Transverse colon (tissue), 4 donors: ENCODE data around the gene MRPL45. TPM values are rescaled to one million over a fixed set of nuclear protein-coding genes. Genes with fewer than 3 reads are reported as not detected.
"Not testable (repeated sequence)": the region's sequence is repeated elsewhere in the genome, so short reads cannot be mapped to it uniquely, and the experiment has no call there.

Source experiments
- DNase-seq: peaks from one replicate; pipeline ENCODE4 v3.0.0-alpha.2; 2019
- H3K27ac ChIP-seq, 4 donors: fragments of 200-600 bp; sonication (generic); 2 replicates each; pipeline ENCODE4 v1.5.1; 2016 to 2018; ENCODE audit warnings: inconsistent platforms in 4 of 4
- H3K27me3 ChIP-seq: fragments of 200-600 bp; sonication (generic); 2 replicates; pipeline ENCODE4 v1.5.1; 2017; ENCODE audit warnings: inconsistent platforms
- H3K36me3 ChIP-seq, 4 donors: fragments of 200-600 bp; sonication (generic); 2 replicates each; pipeline ENCODE4 v1.5.1; 2017 to 2019; ENCODE audit warnings: inconsistent platforms in 4 of 4
- H3K4me1 ChIP-seq, 4 donors: fragments of 200-600 bp; sonication (generic); 2 replicates each; pipeline ENCODE4 v1.5.1; 2017 to 2020; ENCODE audit warnings: inconsistent platforms in 4 of 4
- H3K4me3 ChIP-seq, 4 donors: fragments of 200-600 bp; sonication (generic); 1 replicate in 1 of 4; 2 replicates in 3 of 4; pipeline versions ENCODE4 v1.5.1 to v1.6.1; 2017 to 2019; ENCODE audit warnings: inconsistent platforms in 4 of 4
- H3K9me3 ChIP-seq, 2 donors: fragments of 200-600 bp; sonication (generic); 2 replicates each; pipeline ENCODE4 v1.5.1; 2017 to 2019; ENCODE audit warnings: inconsistent platforms in 2 of 2
- POLR2AphosphoS5 ChIP-seq, 3 donors: sonication (generic); formaldehyde crosslinking; IDR thresholded peaks; one replicate each; pipeline ENCODE4 v1.6.1; 2016; ENCODE audit warnings: antibody characterized with exemption in 3 of 3
- WGBS, 2 donors: methylation state at CpG; one replicate each; pipeline ENCODE4 v1.1.5; 2018; ENCODE audit warnings: low coverage in 1 of 2; 5-methylcytosine and 5-hydroxymethylcytosine counted together
- in situ Hi-C, 4 donors: fragments of 200-750 bp; cut with MboI; loops; one replicate each; pipeline versions ENCODE4 v1.15.0 to v1.15.1; 2017; ENCODE audit warnings: low sequenced_read_pairs in 3 of 4, low pct_ligation_motif_present in 1 of 4, low pct_unique_long_range_greater_than_20kb in 1 of 4
- intact Hi-C: fragments of 100-400 bp; cut with DNase I; formaldehyde crosslinking; loops from one replicate; pipeline ENCODE4 v1.15.1; 2023; ENCODE audit warnings: low total_unique reads
- total RNA-seq, 4 donors: library from RNA; depleted of rRNA; stranded (reverse); fragments of >200 nt; gene quantifications; one replicate each; pipeline ENCODE4 v1.1.0, GENCODE V29; 2016

MRPL45 gene
- 10 to 100 TPM in 3 of 4 donors, 1 to 10 TPM in 1; 5.2 to 30.8 (median 18.9) TPM for total RNA-seq

DNA sequence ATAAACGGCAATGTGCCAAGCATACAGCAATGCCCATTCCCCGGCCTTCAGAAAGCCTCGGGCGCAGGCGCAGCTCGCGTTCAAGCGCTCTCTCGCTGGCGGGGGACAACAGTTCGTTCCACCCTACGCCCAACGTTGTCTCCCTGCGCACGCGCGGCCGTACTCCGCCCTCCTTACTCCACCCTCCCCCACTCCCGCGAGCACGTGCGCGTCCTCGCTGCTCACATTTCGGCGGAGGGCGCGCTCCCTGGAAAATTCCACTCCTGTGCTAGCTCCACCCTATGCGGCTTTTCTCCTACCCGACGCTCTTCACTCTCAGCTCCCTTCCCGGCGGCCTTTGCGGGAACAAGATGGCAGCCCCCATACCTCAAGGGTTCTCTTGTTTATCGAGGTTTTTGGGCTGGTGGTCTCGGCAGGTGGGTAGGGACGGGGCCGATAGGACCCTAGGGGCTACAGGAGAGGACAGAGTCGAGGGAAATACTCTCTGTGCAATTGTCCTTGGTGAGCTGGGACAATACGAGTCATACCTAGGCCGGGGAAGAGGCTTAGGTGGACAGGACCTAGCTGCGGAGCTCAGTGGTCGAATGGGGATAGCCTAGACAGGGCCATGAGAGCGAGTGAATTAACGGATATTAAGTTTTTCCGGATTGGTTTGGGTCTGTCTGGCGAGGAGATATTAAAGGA, at the start of gene MRPL45:
Gene MRPL45, plus strand, starts transcription at position 335 of the 684 bp plus-strand sequence. Its CDS starts 16 bp downstream, at position 351.
- Histone ChIP-seq H3K27ac (peak within 1 kb of the TSS; percentile 67 to 82 (median 80)), H3K4me3 (peak within 1 kb of the TSS in 3 of 4 donors; percentile 44 to 62 (median 44))
- H3K36me3 ChIP-seq, H3K9me3 ChIP-seq, intact Hi-C loops, H3K4me1 ChIP-seq, in situ Hi-C loops, H3K27me3 ChIP-seq: not testable (repeated sequence)
- WGBS, 2 donors, result 0 to 1% methylated on average over 3 to 48 of the region's 48 CpGs
- DNase-seq, result peak; percentile 98
- TF ChIP-seq POLR2AphosphoS5 (IDR thresholded peaks at IDR 0.05), result peak; percentile 27 to 48 (median 43)

DNA sequence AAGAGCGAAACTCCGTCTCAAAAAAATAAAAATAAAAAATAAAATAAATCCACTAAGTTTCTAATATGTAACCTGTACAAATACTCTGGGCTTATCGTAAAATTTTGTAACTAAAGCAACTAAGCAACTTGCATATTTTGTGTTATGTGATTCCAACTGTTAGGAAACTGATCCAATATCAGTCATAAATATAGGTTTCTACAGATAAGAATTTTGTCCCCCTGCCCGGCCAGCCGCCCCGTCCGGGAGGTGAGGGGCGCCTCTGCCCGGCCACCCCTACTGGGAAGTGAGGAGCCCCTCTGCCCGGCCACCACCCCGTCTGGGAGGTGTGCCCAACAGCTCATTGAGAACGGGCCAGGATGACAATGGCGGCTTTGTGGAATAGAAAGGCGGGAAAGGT, 43.8 kb upstream of the MRPL45 start:
- intact Hi-C loops, DNase-seq, H3K4me3 ChIP-seq, H3K36me3 ChIP-seq, H3K27me3 ChIP-seq, H3K9me3 ChIP-seq, in situ Hi-C loops, H3K27ac ChIP-seq: not testable (repeated sequence)
- peaks cover 0 to 17% (median 4%) of the 10 kb centered on the region in 4 donors for H3K4me1 ChIP-seq
- WGBS, 2 donors, result 94 to 100% methylated on average over 2 to 11 of the region's 14 CpGs

DNA sequence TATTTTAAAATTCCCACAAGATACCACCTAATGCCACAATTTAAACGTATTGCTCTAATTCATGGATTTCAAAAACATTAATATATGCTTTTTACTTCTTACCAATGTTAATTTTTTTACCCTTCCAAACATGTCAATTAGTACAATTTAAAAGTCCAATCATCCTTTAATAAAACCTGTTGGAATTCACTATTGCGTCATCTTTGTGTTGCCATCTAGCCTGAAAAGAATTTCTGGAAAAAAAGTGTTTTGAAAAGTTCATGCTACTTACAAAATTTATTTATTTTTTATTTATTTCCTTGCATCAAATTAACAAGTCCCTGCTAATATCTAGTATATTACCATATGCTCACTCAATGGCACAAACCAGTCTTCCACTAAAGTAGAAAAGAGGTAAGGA, 42.6 kb upstream of the MRPL45 start:
- H3K27ac ChIP-seq, result peak overlapping the region in 1 of 4 donors; percentile 34
- in situ Hi-C loops, H3K27me3 ChIP-seq, intact Hi-C loops, H3K4me3 ChIP-seq, H3K36me3 ChIP-seq, DNase-seq, H3K9me3 ChIP-seq: not testable (repeated sequence)
- H3K4me1 ChIP-seq, result peaks cover 0 to 17% (median 4%) of the 10 kb centered on the region in 4 donors
- 41 to 43% methylated on average over 2 of the region's 2 CpGs for WGBS, 2 donors

DNA sequence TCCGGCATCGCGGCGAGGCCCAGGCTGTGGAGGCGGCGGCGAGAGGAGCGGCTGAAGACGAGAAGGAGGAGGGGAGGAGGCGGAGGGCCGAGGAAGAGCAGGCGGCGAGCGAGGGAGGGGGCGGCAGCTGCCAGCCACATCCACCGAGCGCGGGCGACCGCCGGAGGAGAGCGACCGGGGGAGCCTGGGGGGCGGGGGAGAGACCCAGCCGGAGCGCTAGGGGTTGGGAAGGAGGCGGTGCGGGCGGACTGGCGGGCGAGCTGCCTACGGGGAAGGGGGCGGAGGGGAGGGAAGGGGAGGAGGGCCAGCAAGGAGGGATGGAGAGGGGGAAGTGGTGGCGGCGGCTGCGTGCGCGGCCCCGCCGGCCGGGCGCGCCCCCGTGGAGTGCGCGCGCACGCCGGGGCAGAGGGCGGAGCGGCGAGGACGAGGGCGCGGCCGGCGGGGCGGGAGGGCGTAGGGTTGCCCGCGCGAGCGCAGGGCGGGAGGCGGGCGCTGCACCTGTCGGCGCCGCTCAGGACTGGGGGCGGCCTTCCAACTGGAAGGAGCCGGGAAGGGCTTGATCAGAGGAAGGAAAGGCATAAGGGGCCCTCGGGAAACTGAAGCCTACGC, 39.9 kb upstream of the MRPL45 start:
- Histone ChIP-seq H3K4me1 (peaks cover 0 to 17% (median 4%) of the 10 kb centered on the region in 4 donors), H3K27ac (peak overlapping the region; percentile 84 to 96 (median 94)), H3K4me3 (peak overlapping the region in 3 of 4 donors; percentile 67 to 72 (median 71))
- DNase-seq, result peak; percentile 91
- H3K36me3 ChIP-seq, intact Hi-C loops, H3K27me3 ChIP-seq, H3K9me3 ChIP-seq, in situ Hi-C loops: not testable (repeated sequence)
- 0% methylated on average over 25 of the region's 73 CpGs; no CpG with 5 or more reads in 1 of the 2 donors for WGBS, 2 donors

DNA sequence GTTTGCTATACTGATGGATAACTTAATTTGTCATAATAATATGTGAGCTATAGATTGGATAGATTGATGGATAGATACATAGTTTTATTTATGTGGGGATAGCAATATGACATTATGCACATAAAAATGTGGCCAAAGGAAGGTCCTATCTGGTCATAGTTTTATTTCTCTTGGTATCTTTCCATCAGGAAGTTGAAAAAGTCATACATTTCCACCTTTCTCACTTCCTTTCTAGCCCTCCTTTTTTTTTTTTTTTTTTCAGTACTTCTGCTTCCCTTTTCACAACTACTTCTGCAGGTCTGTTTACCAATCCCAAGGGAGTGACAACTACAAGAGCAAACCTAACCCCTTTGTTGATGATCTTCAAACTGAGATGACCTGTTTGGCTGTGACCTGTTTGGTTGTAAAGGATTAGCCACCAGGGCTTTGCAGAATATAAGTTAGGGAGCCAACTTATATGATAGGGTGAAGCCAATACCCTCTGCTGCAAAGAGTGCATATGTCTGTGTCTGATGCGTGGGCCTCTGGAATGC, 30.9 kb upstream of the MRPL45 start:
- WGBS, 2 donors, result 86% methylated on average over 1 of the region's 1 CpG; no CpG with 5 or more reads in 1 of the 2 donors
- intact Hi-C loops, in situ Hi-C loops, H3K27me3 ChIP-seq, DNase-seq, H3K4me3 ChIP-seq, H3K9me3 ChIP-seq, H3K36me3 ChIP-seq, H3K4me1 ChIP-seq, H3K27ac ChIP-seq: not testable (repeated sequence)

DNA sequence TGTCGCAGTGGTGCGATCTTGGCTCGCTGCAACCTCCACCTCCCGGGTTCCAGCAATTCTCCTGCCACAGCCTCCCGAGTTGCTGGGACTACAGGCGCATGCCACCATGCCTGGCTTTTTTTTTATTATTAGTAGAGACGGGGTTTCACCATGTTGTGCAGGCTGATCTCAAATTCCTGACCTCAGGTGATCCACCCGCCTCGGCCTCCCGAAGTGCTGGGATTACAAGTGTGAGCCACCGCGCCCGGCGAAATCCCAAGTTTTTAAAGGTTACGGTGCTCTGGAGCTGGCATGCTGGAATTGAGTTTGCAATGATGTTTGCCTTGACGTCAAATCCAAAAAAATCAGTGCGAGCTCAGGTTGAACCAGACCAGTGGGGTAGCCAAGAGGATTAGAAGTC, 30.4 kb upstream of the MRPL45 start:
- H3K27me3 ChIP-seq, H3K4me1 ChIP-seq, H3K27ac ChIP-seq, H3K9me3 ChIP-seq, H3K4me3 ChIP-seq, DNase-seq, intact Hi-C loops, in situ Hi-C loops, H3K36me3 ChIP-seq: not testable (repeated sequence)
- 88 to 98% methylated on average over 8 to 17 of the region's 17 CpGs for WGBS, 2 donors

DNA sequence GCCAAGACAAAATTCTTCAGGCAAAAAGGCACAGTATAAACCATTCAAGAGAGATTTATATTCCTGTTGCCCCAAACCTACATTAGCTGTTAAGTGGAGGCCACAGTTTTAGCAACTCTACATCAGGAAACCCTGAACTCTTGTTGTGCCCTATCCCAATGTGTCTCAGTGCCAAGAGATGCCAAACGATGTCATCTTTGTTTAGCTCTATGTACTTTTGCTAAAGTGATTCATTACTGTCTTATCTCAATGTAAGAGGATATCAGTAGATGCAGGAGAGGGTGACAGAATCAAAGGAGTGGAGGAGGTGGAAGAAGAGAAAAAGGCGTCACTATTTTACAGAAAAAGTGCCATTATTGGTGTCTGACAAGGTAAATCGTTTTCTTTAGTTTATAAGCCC, 28.8 kb upstream of the MRPL45 start:
- H3K4me1 ChIP-seq, H3K9me3 ChIP-seq, H3K36me3 ChIP-seq, DNase-seq, in situ Hi-C loops, intact Hi-C loops, H3K27me3 ChIP-seq, H3K4me3 ChIP-seq, H3K27ac ChIP-seq: not testable (repeated sequence)
- 55 to 65% methylated on average over 3 of the region's 3 CpGs for WGBS, 2 donors

DNA sequence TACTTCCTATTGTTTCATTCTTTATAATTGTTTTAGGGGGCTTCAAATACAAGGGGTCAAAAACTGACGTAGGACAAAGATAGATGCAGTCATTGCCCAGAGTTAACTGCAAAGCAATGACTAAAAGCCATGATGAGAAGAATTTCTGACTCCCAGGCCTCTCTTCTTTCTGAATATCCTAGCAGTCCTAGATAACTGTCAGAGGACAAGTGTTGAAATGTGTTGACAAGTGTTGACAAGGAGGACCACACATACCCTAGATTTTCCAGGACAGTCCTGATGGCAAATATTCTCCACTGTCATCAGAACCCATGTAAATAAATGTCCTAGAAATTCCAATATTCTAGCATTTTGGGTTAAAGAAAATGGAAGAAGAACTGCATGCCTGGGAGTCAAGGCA, 27.9 kb upstream of the MRPL45 start:
- H3K4me3 ChIP-seq, H3K4me1 ChIP-seq, H3K27ac ChIP-seq, intact Hi-C loops, in situ Hi-C loops, H3K9me3 ChIP-seq, H3K36me3 ChIP-seq, H3K27me3 ChIP-seq, DNase-seq: not testable (repeated sequence)
- 60 to 97% methylated on average over 1 of the region's 1 CpG for WGBS, 2 donors

DNA sequence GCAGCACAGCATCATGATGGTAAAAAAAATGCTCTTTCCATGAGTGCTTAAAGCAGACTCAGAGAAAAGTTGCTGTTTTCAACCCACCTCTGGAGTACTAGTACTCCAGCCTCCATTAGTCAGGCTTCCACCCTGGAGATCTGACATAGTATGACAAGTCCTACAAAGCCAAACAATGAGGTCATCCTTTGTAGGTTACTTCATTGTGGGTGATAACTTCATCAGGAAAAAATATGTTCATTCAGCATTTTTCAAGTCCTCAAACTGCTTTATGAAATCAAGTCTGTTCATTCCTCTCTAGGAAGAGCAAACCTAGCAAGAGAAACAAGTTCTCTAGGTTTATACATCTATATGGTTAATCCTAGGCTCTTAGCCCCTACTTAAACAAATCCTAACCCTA, 27.4 kb upstream of the MRPL45 start:
- H3K36me3 ChIP-seq, DNase-seq, H3K27ac ChIP-seq, H3K27me3 ChIP-seq, H3K4me3 ChIP-seq, intact Hi-C loops, H3K4me1 ChIP-seq, in situ Hi-C loops, H3K9me3 ChIP-seq: not testable (repeated sequence)

DNA sequence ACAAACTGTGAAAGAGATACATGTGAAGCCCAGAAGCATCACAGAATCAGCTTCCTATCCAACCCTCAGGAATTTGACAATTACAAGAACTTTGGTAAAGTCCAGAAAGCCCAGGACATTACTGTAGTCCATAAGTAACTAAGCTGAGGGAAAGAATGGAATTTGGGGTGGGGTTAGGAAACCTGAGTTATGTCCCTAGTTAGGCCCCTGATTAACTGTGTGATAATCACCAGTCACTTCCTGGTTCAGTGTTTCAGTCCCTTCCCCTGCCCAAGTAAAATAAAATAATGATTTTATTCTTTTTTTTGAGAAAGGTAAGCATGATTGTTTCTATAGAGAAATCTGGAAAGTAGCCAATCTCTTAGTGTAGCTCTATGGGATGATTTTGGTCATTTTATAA, 11.0 kb upstream of the MRPL45 start:
- intact Hi-C loops, H3K27me3 ChIP-seq, H3K9me3 ChIP-seq, H3K36me3 ChIP-seq, H3K27ac ChIP-seq, in situ Hi-C loops, H3K4me3 ChIP-seq, H3K4me1 ChIP-seq, DNase-seq: not testable (repeated sequence)
